Endothelial cell of umbilical vein (primary cell): ENCODE results near the gene SCTR. TPM values are rescaled to one million over a fixed set of nuclear protein-coding genes. Genes with fewer than 3 reads are reported as not detected.

Source experiments
- BruUV-seq: library from RNA; stranded (reverse); fragments of 400-500 nt; replicated peaks from 2 replicates; lab custom pipeline; 2021; lab: Mats Ljungman, UMichigan
- CTCF ChIA-PET: fragments of 300-600, 350-600 bp; sonication (Branson Sonifier 250); formaldehyde crosslinking; loops from one replicate; lab custom pipeline; 2021; ENCODE audit warnings: antibody characterized with exemption, inconsistent platforms; lab: Charles Lee
- POLR2A ChIA-PET: fragments of 300-600, 350-600 bp; sonication (Branson Sonifier 250); formaldehyde crosslinking; loops from one replicate; lab custom pipeline; 2021; ENCODE audit warnings: antibody characterized with exemption, inconsistent platforms; lab: Charles Lee
- DNase-seq: peaks from one replicate; pipeline ENCODE4 v3.0.0-alpha.2; 2011; ENCODE audit warnings: low read depth, low spot score
- FAIRE-seq: peaks from 2 replicates; lab custom pipeline; 2011; peaks lifted over from hg19 to GRCh38; lab: Jason Lieb, UNC
- H2AFZ ChIP-seq: 2 replicates; pipeline ENCODE4 v1.6.0; 2012; ENCODE audit warnings: low read depth, low read length, control low read depth, inconsistent platforms
- H3K27ac ChIP-seq: 2 replicates; pipeline ENCODE4 v1.5.1; 2011; ENCODE audit warnings: low read depth, mild to moderate bottlenecking, control low read depth, low read length, moderate library complexity; ENCODE audit not compliant: insufficient read depth
- H3K27me3 ChIP-seq, 2 experiments: 2 replicates each; pipeline versions ENCODE4 v1.6.0 to v1.6.1; 2011; ENCODE audit warnings: low read length in 2 of 2, mixed read lengths in 1 of 2; ENCODE audit not compliant: control insufficient read depth in 2 of 2, insufficient read depth in 2 of 2
- H3K36me3 ChIP-seq, 2 experiments: 2 replicates in 1 of 2; 3 replicates in 1 of 2; pipeline ENCODE4 v1.5.1; 2011; ENCODE audit warnings: low read length in 2 of 2, mild to moderate bottlenecking in 1 of 2, moderate library complexity in 1 of 2; ENCODE audit not compliant: control insufficient read depth in 2 of 2, insufficient read depth in 2 of 2; ENCODE audit errors: extremely low read depth in 1 of 2
- H3K4me1 ChIP-seq: 3 replicates; pipeline ENCODE4 v1.5.1; 2011; ENCODE audit warnings: mild to moderate bottlenecking, low read length; ENCODE audit not compliant: control insufficient read depth, insufficient read depth; ENCODE audit errors: extremely low read depth
- H3K4me2 ChIP-seq: 2 replicates; pipeline ENCODE4 v1.6.1; 2011; ENCODE audit warnings: low read length, control low read depth, mixed read lengths; ENCODE audit not compliant: insufficient read depth
- H3K4me3 ChIP-seq, 3 experiments: fragments of 200-600 bp in 1 of 3; sonication (generic), shearing (Covaris generic) in 1 of 3; replicated peaks in 1 of 3; 2 replicates each; pipeline ENCODE4 v1.5.1; 2011 to 2016; ENCODE audit warnings: control low read depth in 3 of 3, low read length in 3 of 3, mild to moderate bottlenecking in 2 of 3, inconsistent platforms in 1 of 3, low read depth in 1 of 3, moderate library complexity in 1 of 3; ENCODE audit not compliant: insufficient read depth in 1 of 3
- H3K79me2 ChIP-seq: 2 replicates; pipeline ENCODE4 v1.6.0; 2012; ENCODE audit warnings: low read length, inconsistent platforms; ENCODE audit not compliant: control insufficient read depth, insufficient read depth
- H3K9ac ChIP-seq: replicated peaks from 2 replicates; pipeline ENCODE3; 2011; ENCODE audit warnings: low read length, control low read depth; ENCODE audit not compliant: insufficient read depth; ENCODE audit errors: extremely low read depth
- H3K9me1 ChIP-seq: replicated peaks from 3 replicates; pipeline ENCODE4 v1.6.0; 2011; ENCODE audit warnings: mild to moderate bottlenecking, low read length; ENCODE audit not compliant: control insufficient read depth, insufficient read depth; ENCODE audit errors: extremely low read depth
- H3K9me3 ChIP-seq: replicated peaks from 2 replicates; pipeline ENCODE4 v1.5.1; 2012; ENCODE audit warnings: low read length, inconsistent platforms; ENCODE audit not compliant: control insufficient read depth, insufficient read depth
- H4K20me1 ChIP-seq: replicated peaks from 2 replicates; pipeline ENCODE3; 2011; ENCODE audit warnings: mild to moderate bottlenecking, low read length; ENCODE audit not compliant: control insufficient read depth, insufficient read depth; ENCODE audit errors: extremely low read depth
- EZH2 ChIP-seq: IDR thresholded peaks from 2 replicates; pipeline ENCODE4 v1.6.1; 2012; ENCODE audit warnings: borderline replicate concordance, low read depth, mild to moderate bottlenecking, moderate library complexity, low read length, inconsistent platforms; ENCODE audit not compliant: severe bottlenecking
- FOS ChIP-seq: IDR thresholded peaks from 2 replicates; pipeline ENCODE4 v1.6.1; 2011; ENCODE audit warnings: mild to moderate bottlenecking, low read length, moderate library complexity, borderline replicate concordance; ENCODE audit not compliant: insufficient read depth
- GATA2 ChIP-seq: IDR thresholded peaks from 2 replicates; pipeline ENCODE4 v1.7.0; 2011; ENCODE audit warnings: low read depth, mild to moderate bottlenecking, moderate library complexity, mixed read lengths, low read length; ENCODE audit not compliant: insufficient read length, insufficient read depth
- JUN ChIP-seq: IDR thresholded peaks from 2 replicates; pipeline ENCODE4 v1.6.1; 2011; ENCODE audit warnings: borderline replicate concordance, low read depth; ENCODE audit not compliant: insufficient read length, insufficient read depth
- MYC ChIP-seq: IDR thresholded peaks from one replicate; pipeline ENCODE4 v1.6.1; 2011; ENCODE audit warnings: mild to moderate bottlenecking, low read depth, low read length
- POLR2A ChIP-seq: IDR thresholded peaks from 2 replicates; pipeline ENCODE4 v1.6.1; 2012; ENCODE audit warnings: low read depth, mild to moderate bottlenecking, control low read depth, low read length
- POLR2AphosphoS5 ChIP-seq: IDR thresholded peaks from 2 replicates; pipeline ENCODE4 v1.6.1; 2012; ENCODE audit warnings: low read depth, mild to moderate bottlenecking, control low read depth, low read length, moderate library complexity; ENCODE audit not compliant: insufficient read depth
- dilution Hi-C: fragments of 300-500 bp; cut with MboI; formaldehyde crosslinking; loops from one replicate; pipeline ENCODE4 v1.15.0; 2019; ENCODE audit warnings: low sequenced_read_pairs; ENCODE audit not compliant: extremely low pct_ligation_motif_present
- intact Hi-C: fragments of 100-400 bp; cut with micrococcal nuclease; formaldehyde crosslinking; loops from one replicate; pipeline ENCODE4 v1.10.0; 2022
- polyA plus RNA-seq, 4 experiments: library from polyadenylated mRNA; depleted of rRNA in 3 of 4; stranded (reverse) in 3 of 4; unstranded in 1 of 4; fragments of >200 nt; gene quantifications; 2 replicates each; pipeline versions ENCODE4 v1.2.1 to v1.2.3, GENCODE V29; 2011 to 2012; ENCODE audit warnings: missing spikeins in 1 of 4
- total RNA-seq: library from RNA; stranded (reverse); gene quantifications from 2 replicates; pipeline ENCODE4 v1.2.3, GENCODE V29; 2021
- TF ChIP-seq, protein P1 (sequence below): IDR thresholded peaks from 2 replicates; pipeline ENCODE4 v1.6.1; 2011; ENCODE audit not compliant: insufficient read depth, insufficient read length
- TF ChIP-seq, protein P2 (sequence below), 2 donors: IDR thresholded peaks; 1 replicate in 1 of 2; 2 replicates in 1 of 2; pipeline ENCODE4 v1.5.1; 2011; ENCODE audit warnings: low read length in 2 of 2, mild to moderate bottlenecking in 2 of 2, moderate library complexity in 2 of 2, control low read depth in 1 of 2, inconsistent platforms in 1 of 2, low read depth in 1 of 2; ENCODE audit not compliant: insufficient read depth in 1 of 2; ENCODE audit errors: extremely low read depth in 1 of 2

SCTR gene
- total and polyA plus RNA-seq, 2 donors (not counting 3 experiments of a cell fraction or from before 2014, with no cell fraction given): not detected

DNA sequence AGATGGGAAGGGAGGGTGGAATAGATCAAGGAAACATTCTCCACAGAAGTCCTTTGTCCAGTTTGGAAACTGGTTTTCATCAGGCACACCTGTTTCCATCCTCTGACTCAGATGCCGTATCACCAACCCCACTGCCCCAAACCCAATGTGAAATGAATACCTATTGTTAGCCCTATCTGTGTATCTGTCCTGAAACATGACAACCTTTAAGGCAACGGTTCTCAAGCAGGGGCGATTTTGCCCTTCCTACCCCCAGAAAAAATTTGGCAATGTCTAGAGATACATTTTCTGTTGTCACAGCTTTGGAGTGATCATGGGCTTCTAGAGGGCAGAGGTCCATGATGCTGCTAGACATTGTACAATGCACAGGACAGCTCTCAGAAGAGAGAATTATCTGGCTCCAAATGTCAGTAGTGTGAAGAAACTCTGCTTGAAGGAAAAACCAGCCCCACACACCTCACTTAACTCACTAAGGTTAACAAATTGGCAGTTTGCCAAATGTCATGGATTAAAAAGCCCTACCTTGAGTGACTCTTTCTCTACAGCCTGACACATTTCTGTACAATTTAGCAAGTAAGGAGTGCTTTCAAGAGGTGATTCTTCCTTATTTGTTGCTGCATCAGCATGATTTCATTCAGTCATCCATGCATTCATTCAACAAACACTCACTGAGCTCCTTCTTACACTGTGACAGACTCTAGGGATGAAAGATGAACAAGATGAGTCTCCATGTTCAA is 3.4 kb downstream of the SCTR start:
- peak; percentile 55 for FAIRE-seq
- ChIA-PET CTCF (no interaction called here), POLR2A (no interaction called here)

More for the DNA sequence above, 3.4 kb downstream of the SCTR start:
- Histone ChIP-seq H3K9me1 (no peaks in the 10 kb centered on the region), H3K9me3 (no peaks in the 10 kb centered on the region), H3K27ac (no peak overlapping the region), H3K4me3 (no peak overlapping the region), H3K79me2 (no peaks in the 10 kb centered on the region), H3K4me2 (no peak overlapping the region), H2AFZ (no peak overlapping the region), H3K36me3 (no peaks in the 10 kb centered on the region), H3K9ac (no peak overlapping the region), H3K4me1 (no peaks in the 10 kb centered on the region), H3K27me3 (peaks cover 30 to 33% of the 10 kb centered on the region in 2 experiments), H4K20me1 (no peaks in the 10 kb centered on the region)
- BruUV-seq: no TSS peak
- dilution Hi-C loops: no loop called here
- no peak for DNase-seq
- TF ChIP-seq GATA2: no peak
- TF ChIP-seq EZH2: no peak
- no peak for TF ChIP-seq POLR2A
- TF ChIP-seq POLR2AphosphoS5: no peak
- TF ChIP-seq FOS: no peak
- no peak for TF ChIP-seq JUN
- no peak for TF ChIP-seq MYC
- TF ChIP-seq, protein P1, sequence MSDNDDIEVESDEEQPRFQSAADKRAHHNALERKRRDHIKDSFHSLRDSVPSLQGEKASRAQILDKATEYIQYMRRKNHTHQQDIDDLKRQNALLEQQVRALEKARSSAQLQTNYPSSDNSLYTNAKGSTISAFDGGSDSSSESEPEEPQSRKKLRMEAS: no peak
- TF ChIP-seq, protein P2, sequence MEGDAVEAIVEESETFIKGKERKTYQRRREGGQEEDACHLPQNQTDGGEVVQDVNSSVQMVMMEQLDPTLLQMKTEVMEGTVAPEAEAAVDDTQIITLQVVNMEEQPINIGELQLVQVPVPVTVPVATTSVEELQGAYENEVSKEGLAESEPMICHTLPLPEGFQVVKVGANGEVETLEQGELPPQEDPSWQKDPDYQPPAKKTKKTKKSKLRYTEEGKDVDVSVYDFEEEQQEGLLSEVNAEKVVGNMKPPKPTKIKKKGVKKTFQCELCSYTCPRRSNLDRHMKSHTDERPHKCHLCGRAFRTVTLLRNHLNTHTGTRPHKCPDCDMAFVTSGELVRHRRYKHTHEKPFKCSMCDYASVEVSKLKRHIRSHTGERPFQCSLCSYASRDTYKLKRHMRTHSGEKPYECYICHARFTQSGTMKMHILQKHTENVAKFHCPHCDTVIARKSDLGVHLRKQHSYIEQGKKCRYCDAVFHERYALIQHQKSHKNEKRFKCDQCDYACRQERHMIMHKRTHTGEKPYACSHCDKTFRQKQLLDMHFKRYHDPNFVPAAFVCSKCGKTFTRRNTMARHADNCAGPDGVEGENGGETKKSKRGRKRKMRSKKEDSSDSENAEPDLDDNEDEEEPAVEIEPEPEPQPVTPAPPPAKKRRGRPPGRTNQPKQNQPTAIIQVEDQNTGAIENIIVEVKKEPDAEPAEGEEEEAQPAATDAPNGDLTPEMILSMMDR (IDR thresholded peaks at IDR 0.05; ENCODE audit: extremely low read depth in 1 of 2, insufficient read depth in 1 of 2, low read depth in 1 of 2, low read length in 2 of 2): no peak
- intact Hi-C loops: no loop called here
